ENCODE measurements around the gene ITSN1.

The ITSN1 gene

GRCh38 chr21:33733601-33734000 is 91.3 kb downstream of the ITSN1 start:
- DNase-seq, result peak; percentile 17

- no peak for DNase-seq
These were observed 92.0 kb downstream of the ITSN1 start for GRCh38 chr21:33734291-33734690.

- no peak for DNase-seq
These were observed 92.5 kb downstream of the ITSN1 start for GRCh38 chr21:33734818-33735217.

GRCh38 chr21:33736569-33736968 is 94.3 kb downstream of the ITSN1 start:
- DNase-seq, result no peak

- no peak for DNase-seq
These were observed 97.4 kb downstream of the ITSN1 start for GRCh38 chr21:33739701-33740100.

GRCh38 chr21:33747420-33747819 is 105.1 kb downstream of the ITSN1 start:
- DNase-seq, result no peak

- no peak for DNase-seq
These were observed 106.6 kb downstream of the ITSN1 start for GRCh38 chr21:33748903-33749302.

- DNase-seq, result no peak
These were observed 107.7 kb downstream of the ITSN1 start for GRCh38 chr21:33750017-33750416.

GRCh38 chr21:33751120-33751519 is 108.8 kb downstream of the ITSN1 start:
- DNase-seq, result peak; percentile 63

GRCh38 chr21:33751533-33751932 is 109.2 kb downstream of the ITSN1 start:
- DNase-seq, result no peak

GRCh38 chr21:33752260-33752659 is 110.0 kb downstream of the ITSN1 start:
- DNase-seq, result no peak

- peak; percentile 13 for DNase-seq
These were observed 111.6 kb downstream of the ITSN1 start for GRCh38 chr21:33753886-33754285.

- no peak for DNase-seq
These were observed 112.2 kb downstream of the ITSN1 start for GRCh38 chr21:33754481-33754880.

- peak; percentile 12 for DNase-seq
These were observed 113.1 kb downstream of the ITSN1 start for GRCh38 chr21:33755354-33755753.

GRCh38 chr21:33760641-33761440 is 118.5 kb downstream of the ITSN1 start:
- no peak for DNase-seq

- DNase-seq, result peak; percentile 60
These were observed 119.2 kb downstream of the ITSN1 start for GRCh38 chr21:33761441-33762036.

GRCh38 chr21:33762803-33763581 is 120.7 kb downstream of the ITSN1 start:
- no peak for DNase-seq

GRCh38 chr21:33763582-33763899 is 121.2 kb downstream of the ITSN1 start:
- no peak for DNase-seq

GRCh38 chr21:33767236-33767635 is 124.9 kb downstream of the ITSN1 start:
- no peak for DNase-seq

- DNase-seq, result no peak
These were observed 125.7 kb downstream of the ITSN1 start for GRCh38 chr21:33767960-33768359.

GRCh38 chr21:33769057-33769456 is 126.8 kb downstream of the ITSN1 start:
- no peak for DNase-seq

- no peak for DNase-seq
These were observed 128.2 kb downstream of the ITSN1 start for GRCh38 chr21:33770542-33770941.

- no peak for DNase-seq
These were observed 129.7 kb downstream of the ITSN1 start for GRCh38 chr21:33771976-33772375.

- DNase-seq, result no peak
These were observed 132.2 kb downstream of the ITSN1 start for GRCh38 chr21:33774551-33774950.
